T-helper 1 cell treated with Interleukin-12 subunit alpha and Interleukin-12 subunit beta and Interleukin-4 antibody, amounts not matched to agents 30 μg/mL and 1 μg/mL, for 36 hours (primary cell): ENCODE data around the gene ALCAM.

ENCODE experiments used
- H3K27ac Mint-ChIP-seq: one replicate; pipeline ENCODE4 v1.8.0; 2021; ENCODE audit warnings: mild to moderate bottlenecking, mixed read lengths
- H3K27me3 Mint-ChIP-seq: one replicate; pipeline ENCODE4 v1.8.0; 2021; ENCODE audit warnings: low read depth, mixed read lengths
- H3K36me3 Mint-ChIP-seq: one replicate; pipeline ENCODE4 v1.8.0; 2021; ENCODE audit warnings: low read depth, mixed read lengths
- H3K4me1 Mint-ChIP-seq: one replicate; pipeline ENCODE4 v1.8.0; 2021; ENCODE audit warnings: low read depth, mixed read lengths
- H3K4me3 Mint-ChIP-seq: one replicate; pipeline ENCODE4 v1.8.0; 2021; ENCODE audit warnings: mild to moderate bottlenecking, moderate library complexity, mixed read lengths
- H3K9me3 Mint-ChIP-seq: one replicate; pipeline ENCODE4 v1.8.0; 2021; ENCODE audit warnings: mixed read lengths

ALCAM gene

DNA sequence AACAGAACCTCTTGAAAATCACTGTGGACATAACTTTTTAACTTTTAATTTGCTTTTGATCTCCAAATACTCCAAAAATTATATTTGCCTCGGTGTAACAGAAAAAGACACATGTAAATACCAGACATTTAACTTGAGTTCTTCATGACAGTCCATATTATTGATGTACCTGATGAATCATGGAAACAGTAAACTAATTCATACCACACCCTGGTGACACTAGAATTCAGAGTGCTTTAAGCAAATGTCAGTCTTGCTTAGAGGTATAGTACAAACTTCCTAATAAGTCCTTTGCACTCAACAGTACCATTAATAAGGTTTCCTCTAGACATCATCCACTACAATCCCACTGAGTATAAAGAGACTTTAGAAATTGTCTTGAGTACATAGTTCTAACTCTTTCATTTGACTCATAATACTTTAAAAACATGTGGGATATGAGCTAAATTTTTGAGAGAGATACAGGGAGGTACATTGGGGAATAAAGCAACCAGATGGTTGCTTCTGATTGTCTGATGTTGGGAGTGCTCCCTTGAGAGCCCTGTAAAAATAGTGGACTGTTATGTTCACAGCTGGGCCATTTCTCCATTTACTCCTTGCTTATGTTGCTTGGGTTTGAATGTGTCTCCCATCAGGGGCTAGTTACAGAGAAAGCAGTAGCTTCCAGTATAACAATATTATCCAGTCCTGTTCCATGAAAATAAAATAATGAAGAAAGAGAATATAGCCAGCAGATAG lies 175.7 kb downstream of the ALCAM start:
- H3K9me3 Mint-ChIP-seq: no peaks in the 10 kb centered on the region
- H3K4me1 Mint-ChIP-seq: no peaks in the 10 kb centered on the region
- no peak overlapping the region for H3K4me3 Mint-ChIP-seq
- no peaks in the 10 kb centered on the region for H3K27me3 Mint-ChIP-seq
- peaks cover 24% of the 10 kb centered on the region for H3K36me3 Mint-ChIP-seq
- no peak overlapping the region for H3K27ac Mint-ChIP-seq

DNA sequence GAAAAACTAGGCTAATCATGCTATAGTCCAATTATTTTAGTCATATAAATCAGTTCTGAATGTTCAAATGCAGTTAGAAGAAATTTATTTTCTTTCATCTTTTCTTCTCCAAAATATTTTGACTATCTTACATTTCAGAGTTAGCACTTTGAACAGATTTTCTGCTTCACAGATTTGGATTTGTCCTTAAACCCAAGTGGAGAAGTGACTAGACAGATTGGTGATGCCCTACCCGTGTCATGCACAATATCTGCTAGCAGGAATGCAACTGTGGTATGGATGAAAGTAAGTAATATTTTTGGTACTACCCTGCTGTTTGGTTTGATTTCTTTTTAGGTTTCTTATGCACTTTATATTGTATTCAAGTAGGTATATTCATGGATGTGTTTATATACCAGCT lies 178.3 kb downstream of the ALCAM start:
- Mint-ChIP-seq H3K4me1 (no peaks in the 10 kb centered on the region), H3K4me3 (no peak overlapping the region), H3K9me3 (no peaks in the 10 kb centered on the region), H3K27ac (no peak overlapping the region), H3K27me3 (no peaks in the 10 kb centered on the region), H3K36me3 (peaks cover 24% of the 10 kb centered on the region)

DNA sequence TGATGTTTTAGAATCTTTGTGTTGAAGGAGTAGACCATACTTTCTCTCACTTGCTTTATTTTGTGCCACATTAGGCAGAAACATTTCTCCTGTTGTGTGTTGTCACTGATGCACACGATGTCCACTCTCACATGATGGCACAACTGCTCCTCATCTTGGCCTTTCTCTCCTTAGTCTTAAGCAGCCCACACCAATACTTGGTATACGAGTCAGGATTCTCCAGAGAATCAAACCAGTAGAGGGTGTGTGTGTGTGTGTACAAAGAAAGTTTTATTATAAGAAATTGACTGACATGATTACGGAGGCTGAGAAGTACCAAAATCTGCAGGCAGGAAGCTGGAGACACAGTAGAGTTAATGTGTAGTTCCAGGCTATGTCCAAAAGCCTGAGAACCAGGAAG lies 187.1 kb downstream of the ALCAM start:
- H3K27ac Mint-ChIP-seq: no peak overlapping the region
- no peaks in the 10 kb centered on the region for H3K9me3 Mint-ChIP-seq
- H3K36me3 Mint-ChIP-seq: peaks cover 14% of the 10 kb centered on the region
- H3K27me3 Mint-ChIP-seq: no peaks in the 10 kb centered on the region
- no peak overlapping the region for H3K4me3 Mint-ChIP-seq
- H3K4me1 Mint-ChIP-seq: no peaks in the 10 kb centered on the region

DNA sequence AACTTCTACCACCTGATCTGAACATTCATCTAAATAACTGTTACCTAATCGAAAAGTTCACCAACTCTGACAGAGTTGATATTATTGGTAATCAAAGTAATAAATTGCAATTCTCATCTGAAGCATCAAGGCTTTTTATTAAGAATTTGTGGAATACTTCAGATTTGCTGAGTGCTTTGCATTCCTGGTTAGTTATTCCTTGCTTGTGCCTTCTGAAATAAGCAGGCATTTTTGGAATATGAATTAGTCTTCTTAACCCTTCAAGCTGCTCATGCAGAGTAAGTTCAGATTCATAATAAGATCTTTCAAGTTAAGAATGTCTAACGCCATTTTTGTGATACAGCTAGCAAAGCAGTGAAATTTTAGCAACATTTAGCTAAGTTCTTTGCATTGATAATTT lies 188.5 kb downstream of the ALCAM start:
- Mint-ChIP-seq H3K9me3 (no peaks in the 10 kb centered on the region), H3K27ac (no peak overlapping the region), H3K4me3 (no peak overlapping the region), H3K4me1 (no peaks in the 10 kb centered on the region), H3K27me3 (no peaks in the 10 kb centered on the region), H3K36me3 (peaks cover 14% of the 10 kb centered on the region)

DNA sequence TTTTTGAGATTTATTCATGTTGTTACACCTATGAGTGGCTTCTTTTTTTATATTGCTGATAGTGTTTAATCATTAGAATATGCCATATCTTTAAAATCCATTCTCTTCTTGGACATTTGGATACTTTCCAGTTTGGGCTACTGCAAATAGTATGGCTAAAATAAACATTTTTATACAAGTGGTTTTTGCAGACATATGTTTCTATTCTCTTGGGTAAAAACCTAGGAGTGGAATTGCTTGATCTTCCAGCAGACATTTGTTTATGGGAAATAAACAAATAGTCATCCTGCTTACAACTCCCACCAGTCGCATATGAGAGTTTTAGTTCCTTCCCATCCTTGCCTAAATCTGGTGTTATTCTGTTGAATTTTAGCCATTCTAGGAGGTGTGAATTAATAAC lies 193.1 kb downstream of the ALCAM start:
- Mint-ChIP-seq H3K4me1 (no peaks in the 10 kb centered on the region), H3K4me3 (no peak overlapping the region), H3K9me3 (no peaks in the 10 kb centered on the region), H3K27me3 (no peaks in the 10 kb centered on the region), H3K27ac (no peak overlapping the region), H3K36me3 (no peaks in the 10 kb centered on the region)

DNA sequence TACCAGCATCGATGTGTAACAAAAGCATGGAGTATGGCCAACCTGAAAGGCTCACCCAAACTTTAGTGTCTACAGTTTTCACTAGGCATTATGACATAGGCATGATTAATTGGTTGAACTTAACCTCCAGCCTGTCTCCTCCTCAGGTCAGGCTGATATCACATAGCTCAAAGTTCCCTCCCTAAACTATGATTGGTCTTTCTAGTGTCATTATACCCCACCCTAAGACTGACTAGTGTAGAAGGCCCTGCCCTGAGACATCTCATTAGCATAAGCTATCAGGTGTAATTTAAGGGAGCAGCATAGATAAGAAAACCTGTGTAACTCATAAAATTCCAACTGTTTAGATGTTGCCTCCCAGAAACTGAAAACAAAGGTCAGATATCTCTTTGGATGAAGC lies 195.2 kb downstream of the ALCAM start:
- Mint-ChIP-seq H3K4me1 (no peaks in the 10 kb centered on the region), H3K9me3 (no peaks in the 10 kb centered on the region), H3K4me3 (no peak overlapping the region), H3K27me3 (no peaks in the 10 kb centered on the region), H3K36me3 (no peaks in the 10 kb centered on the region), H3K27ac (no peak overlapping the region)

DNA sequence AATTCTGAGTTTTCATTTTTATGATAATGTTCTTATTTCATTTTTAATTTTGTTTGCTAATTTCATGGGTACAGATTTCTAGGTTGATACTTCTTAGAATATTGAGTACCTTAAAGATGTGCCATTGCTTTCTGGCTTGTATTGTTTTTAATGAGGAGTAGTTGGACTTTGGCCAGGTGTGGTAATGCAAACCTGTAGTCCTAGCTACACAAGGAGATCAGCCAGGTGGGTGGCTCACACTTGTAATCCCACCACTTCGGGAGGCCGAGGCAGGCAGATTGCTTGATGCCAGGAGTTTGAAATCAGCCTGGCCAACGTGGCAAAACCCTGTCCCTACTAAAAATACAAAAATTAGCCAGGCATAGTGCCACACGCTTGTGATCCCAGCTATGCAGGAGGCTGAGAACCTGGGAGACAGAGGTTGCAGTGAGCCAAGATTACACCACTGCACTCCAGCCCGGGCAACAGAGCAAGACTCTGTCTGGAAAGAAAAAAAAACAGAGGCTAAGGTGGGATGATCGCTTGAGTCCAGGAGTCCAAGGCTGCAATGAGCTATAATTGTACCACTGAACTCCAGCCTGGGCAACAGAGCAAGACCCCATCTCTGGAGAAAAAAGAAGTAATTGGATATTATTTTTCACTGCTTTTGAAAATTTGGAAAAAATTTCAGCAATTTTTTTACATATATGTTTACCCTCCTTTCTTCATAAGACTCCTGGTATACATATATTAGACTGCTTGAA lies 198.0 kb downstream of the ALCAM start:
- Mint-ChIP-seq H3K4me3 (no peak overlapping the region), H3K4me1 (no peaks in the 10 kb centered on the region), H3K9me3 (no peaks in the 10 kb centered on the region), H3K36me3 (no peaks in the 10 kb centered on the region), H3K27me3 (no peaks in the 10 kb centered on the region), H3K27ac (no peak overlapping the region)

DNA sequence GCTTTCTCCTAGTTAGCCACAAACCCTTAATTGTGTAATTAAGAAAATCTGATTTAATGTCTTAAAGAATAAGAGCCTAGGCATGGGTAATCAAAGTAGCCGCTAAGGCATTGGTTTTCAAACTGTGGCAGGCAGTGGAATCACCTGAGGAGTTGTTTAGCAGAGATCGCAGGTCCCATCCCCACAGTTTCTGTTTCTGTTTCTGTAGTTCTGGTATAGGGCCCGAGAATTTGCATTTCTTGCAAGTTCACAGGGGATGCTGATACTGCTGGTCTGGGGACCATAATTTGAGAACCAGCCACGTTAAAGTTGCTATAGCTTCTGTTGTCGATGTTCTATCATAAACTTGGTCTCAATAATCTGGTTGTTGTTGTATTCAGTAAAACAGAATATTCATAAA lies 204.3 kb downstream of the ALCAM start:
- H3K27ac Mint-ChIP-seq: no peak overlapping the region

DNA sequence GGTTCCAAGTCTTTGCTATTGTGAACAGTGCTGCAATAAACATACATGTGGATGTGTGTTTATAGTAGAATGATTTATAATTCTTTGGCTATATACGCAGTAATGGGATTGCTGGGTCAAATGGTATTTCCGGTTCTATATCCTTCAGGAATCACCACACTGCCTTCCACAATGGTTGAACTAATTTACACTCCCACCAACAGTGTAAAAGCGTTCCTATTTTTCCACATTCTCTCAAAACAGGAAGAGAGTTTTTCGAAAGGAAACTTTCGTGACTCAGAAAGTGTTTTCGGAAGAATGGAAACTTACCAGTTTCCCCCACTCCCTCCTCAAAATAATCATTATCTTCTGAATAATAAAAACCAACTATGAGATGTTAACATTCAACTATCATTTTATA lies 205.8 kb downstream of the ALCAM start:
- no peaks in the 10 kb centered on the region for H3K9me3 Mint-ChIP-seq
- no peak overlapping the region for H3K27ac Mint-ChIP-seq
- H3K36me3 Mint-ChIP-seq: peaks cover 3% of the 10 kb centered on the region
- H3K4me1 Mint-ChIP-seq: no peaks in the 10 kb centered on the region
- no peak overlapping the region for H3K4me3 Mint-ChIP-seq
- no peaks in the 10 kb centered on the region for H3K27me3 Mint-ChIP-seq

More for the DNA sequence above, 204.3 kb downstream of the ALCAM start:
- Mint-ChIP-seq H3K4me1 (no peaks in the 10 kb centered on the region), H3K36me3 (peaks cover 3% of the 10 kb centered on the region), H3K9me3 (no peaks in the 10 kb centered on the region), H3K27me3 (no peaks in the 10 kb centered on the region), H3K4me3 (no peak overlapping the region)

DNA sequence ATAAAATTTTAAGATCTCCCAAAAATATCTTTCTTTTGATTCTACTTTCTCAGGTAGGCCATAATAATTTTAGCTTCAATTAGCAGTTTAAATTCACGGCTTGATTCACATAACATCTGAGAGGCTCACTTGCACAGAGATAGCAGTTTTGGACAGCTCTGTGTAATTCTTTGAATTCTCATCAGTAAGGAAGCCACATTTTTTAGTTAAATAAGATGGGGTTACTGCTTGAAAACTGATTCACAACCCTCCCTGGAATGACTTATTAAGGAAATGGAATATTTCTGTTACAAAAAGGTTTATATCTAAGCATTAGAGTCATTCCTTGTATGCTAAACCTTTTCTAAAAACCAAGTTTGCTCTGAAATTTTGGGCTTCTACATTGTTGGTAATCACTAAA lies 212.7 kb downstream of the ALCAM start:
- H3K4me3 Mint-ChIP-seq: no peak overlapping the region
- H3K36me3 Mint-ChIP-seq: no peaks in the 10 kb centered on the region
- H3K9me3 Mint-ChIP-seq: no peaks in the 10 kb centered on the region
- H3K4me1 Mint-ChIP-seq: no peaks in the 10 kb centered on the region
- no peaks in the 10 kb centered on the region for H3K27me3 Mint-ChIP-seq
- no peak overlapping the region for H3K27ac Mint-ChIP-seq

DNA sequence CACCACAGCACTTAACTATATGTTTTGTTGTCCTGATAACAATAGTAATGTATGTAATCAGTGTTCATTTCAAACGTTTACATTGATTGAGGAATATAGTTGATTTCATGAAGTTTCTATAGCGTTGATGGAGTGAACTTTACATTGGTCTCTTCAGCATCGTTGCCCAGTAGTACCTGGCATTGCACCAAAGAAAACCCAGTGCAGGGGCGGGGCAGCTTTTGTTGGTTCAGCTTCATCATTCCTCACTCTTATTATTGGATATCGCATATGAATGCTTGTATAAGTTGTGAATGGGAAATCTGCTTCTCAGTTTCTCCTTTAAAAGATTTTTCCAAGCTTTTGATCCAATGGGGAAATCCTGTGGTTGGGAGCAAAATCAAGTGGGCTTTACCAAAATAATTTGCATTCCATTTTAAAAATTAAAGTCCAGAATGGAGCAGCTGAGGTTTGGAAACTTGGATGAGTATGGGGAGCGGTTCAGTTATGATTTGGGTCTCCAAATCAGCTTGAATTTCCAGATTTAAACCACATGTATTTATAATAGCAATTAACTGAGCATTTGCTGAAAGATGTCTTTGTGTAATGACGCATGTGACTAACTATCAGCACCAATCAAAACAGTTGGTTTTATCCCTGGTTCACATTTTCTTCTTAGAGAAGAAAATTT lies 213.7 kb downstream of the ALCAM start:
- no peak overlapping the region for H3K27ac Mint-ChIP-seq
- H3K4me3 Mint-ChIP-seq: no peak overlapping the region
- no peaks in the 10 kb centered on the region for H3K4me1 Mint-ChIP-seq
- H3K9me3 Mint-ChIP-seq: no peaks in the 10 kb centered on the region
- H3K27me3 Mint-ChIP-seq: no peaks in the 10 kb centered on the region
- H3K36me3 Mint-ChIP-seq: no peaks in the 10 kb centered on the region

DNA sequence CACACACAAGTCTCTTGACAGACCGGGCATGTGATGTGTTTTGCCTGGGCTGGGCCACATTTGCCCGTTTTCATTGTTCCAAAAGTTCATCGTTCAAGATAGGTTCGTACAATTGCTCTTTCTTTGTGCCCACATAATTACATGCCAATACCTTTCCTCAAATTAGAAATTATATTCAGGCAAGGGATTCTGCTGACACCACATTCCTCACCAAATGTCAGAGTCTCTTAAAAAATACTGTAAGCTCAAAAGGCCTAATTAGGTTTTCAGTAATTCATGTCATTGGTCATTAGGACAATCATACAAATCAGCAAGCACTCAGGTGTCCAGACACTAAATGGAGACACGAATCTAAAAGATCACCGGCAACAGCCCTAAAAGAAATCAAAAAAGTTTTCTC lies 215.3 kb downstream of the ALCAM start:
- Mint-ChIP-seq H3K9me3 (no peaks in the 10 kb centered on the region), H3K4me1 (no peaks in the 10 kb centered on the region), H3K27me3 (no peaks in the 10 kb centered on the region), H3K36me3 (no peaks in the 10 kb centered on the region), H3K4me3 (no peak overlapping the region), H3K27ac (no peak overlapping the region)

DNA sequence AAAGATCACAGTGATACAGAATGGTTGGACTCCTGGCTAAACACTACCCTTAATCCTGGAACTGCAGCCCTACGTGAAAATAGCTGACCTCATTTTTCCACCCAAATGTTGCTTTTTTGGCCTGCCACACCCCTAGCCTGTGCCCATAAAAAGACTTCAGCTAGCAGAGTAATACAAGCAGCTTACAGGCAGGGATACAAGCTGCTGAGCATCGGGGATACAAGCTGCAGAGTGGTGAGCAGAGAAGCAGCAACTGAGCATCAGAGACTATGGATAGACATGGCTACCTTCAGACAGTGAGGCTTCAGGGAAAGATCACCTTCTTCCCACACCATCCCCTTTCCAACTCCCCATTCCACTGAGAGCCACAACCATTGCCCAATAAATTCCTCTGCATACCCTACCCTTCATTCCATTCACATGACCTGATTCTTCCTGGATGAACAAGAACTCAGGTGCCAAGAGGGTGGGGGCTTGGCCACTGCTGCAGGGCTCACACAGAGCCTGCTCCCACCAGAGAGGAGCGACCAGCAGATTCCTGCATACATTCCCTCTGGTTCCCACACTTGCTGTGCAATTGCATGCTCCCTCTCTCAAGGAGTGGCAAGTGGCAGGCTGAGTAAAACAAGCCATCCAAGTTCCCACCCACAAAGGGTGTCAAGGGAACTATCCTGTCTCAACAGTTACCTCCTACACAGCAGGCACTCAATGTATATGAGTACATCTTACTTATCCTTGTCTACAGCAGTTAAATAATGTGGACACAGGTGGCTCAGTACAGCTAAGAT lies 217.5 kb downstream of the ALCAM start:
- H3K4me3 Mint-ChIP-seq: no peak overlapping the region
- H3K9me3 Mint-ChIP-seq: no peaks in the 10 kb centered on the region
- H3K27me3 Mint-ChIP-seq: no peaks in the 10 kb centered on the region
- H3K27ac Mint-ChIP-seq: no peak overlapping the region
- no peaks in the 10 kb centered on the region for H3K4me1 Mint-ChIP-seq
- no peaks in the 10 kb centered on the region for H3K36me3 Mint-ChIP-seq

DNA sequence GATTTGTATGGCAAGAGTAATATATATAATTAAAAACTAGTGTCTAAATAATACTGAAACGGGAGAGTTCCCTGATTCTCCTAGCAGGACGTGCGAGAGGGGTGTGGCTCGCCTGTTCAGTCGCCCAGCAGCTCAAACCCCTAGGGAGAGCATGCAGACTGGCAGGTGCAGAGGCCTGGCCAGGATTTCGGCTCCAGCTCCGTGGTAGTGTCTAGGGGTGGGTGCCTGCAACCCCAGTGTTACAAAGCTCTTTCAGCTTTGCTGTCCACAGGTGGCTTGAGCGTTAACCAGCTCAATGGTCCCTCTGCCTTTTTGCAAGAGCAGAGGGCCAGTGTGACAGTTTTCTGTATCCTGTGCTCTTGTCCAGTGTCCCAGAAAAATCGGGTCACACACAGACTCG lies 226.6 kb downstream of the ALCAM start:
- H3K4me3 Mint-ChIP-seq: no peak overlapping the region
- H3K27ac Mint-ChIP-seq: no peak overlapping the region

More for the DNA sequence above, 226.6 kb downstream of the ALCAM start:
- Mint-ChIP-seq H3K9me3 (peaks cover 4% of the 10 kb centered on the region), H3K36me3 (no peaks in the 10 kb centered on the region), H3K27me3 (no peaks in the 10 kb centered on the region), H3K4me1 (no peaks in the 10 kb centered on the region)
